ENCODE measurements around the gene DBNL. TPM values are rescaled to one million over a fixed set of nuclear protein-coding genes. Genes with fewer than 3 reads are reported as not detected.

DBNL gene
- polyA plus RNA-seq, 1 donor from 2014 or later: 384 TPM

GRCh38 chr7:44101966-44102845 is 57.7 kb downstream of the DBNL start:
- Mint-ChIP-seq H3K36me3 (peaks cover 1% of the 10 kb centered on the region), H3K4me3 (peak overlapping the region in 2 of 4 donors; percentile 14 to 79), H3K27me3 (peaks cover 12% of the 10 kb centered on the region), H3K4me1 (peaks cover 16 to 24% (median 20%) of the 10 kb centered on the region in 3 donors), H3K27ac (peak overlapping the region in 1 of 3 donors; percentile 25), H3K9me3 (no peaks in the 10 kb centered on the region)

- peak overlapping the region; percentile 28 to 79 (median 72) for H3K4me3 Mint-ChIP-seq
- peaks cover 1% of the 10 kb centered on the region for H3K36me3 Mint-ChIP-seq
- no peaks in the 10 kb centered on the region for H3K9me3 Mint-ChIP-seq
- H3K27me3 Mint-ChIP-seq: peaks cover 12% of the 10 kb centered on the region
- H3K4me1 Mint-ChIP-seq: peaks cover 9 to 18% (median 13%) of the 10 kb centered on the region in 3 donors
- H3K27ac Mint-ChIP-seq: no peak overlapping the region
Measured at GRCh38 chr7:44102846-44103565, 58.5 kb downstream of the DBNL start.

DNA sequence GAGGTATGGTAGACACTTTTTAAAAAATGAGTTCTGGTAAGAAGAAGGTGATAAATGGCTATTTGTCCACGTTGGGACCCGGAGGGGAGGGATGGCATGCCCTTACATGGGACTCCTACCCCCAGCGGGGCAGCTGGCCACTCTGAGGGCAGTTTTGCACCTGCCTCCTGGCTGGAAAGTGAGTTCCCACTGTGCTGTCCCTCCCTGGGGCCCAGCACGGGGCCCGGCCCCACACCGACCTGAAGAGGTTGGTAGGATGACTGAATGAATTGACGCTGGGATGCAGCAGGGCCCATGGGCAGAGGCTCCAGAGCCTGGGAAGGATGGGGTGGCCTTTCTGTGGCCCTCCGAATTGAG is 59.0 kb downstream of the DBNL start:
- Mint-ChIP-seq H3K4me3 (peak overlapping the region; percentile 28 to 79 (median 62)), H3K27me3 (peaks cover 12% of the 10 kb centered on the region), H3K9me3 (no peaks in the 10 kb centered on the region), H3K4me1 (peaks cover 9 to 18% (median 11%) of the 10 kb centered on the region in 3 donors), H3K36me3 (peaks cover 1% of the 10 kb centered on the region), H3K27ac (no peak overlapping the region)

DNA sequence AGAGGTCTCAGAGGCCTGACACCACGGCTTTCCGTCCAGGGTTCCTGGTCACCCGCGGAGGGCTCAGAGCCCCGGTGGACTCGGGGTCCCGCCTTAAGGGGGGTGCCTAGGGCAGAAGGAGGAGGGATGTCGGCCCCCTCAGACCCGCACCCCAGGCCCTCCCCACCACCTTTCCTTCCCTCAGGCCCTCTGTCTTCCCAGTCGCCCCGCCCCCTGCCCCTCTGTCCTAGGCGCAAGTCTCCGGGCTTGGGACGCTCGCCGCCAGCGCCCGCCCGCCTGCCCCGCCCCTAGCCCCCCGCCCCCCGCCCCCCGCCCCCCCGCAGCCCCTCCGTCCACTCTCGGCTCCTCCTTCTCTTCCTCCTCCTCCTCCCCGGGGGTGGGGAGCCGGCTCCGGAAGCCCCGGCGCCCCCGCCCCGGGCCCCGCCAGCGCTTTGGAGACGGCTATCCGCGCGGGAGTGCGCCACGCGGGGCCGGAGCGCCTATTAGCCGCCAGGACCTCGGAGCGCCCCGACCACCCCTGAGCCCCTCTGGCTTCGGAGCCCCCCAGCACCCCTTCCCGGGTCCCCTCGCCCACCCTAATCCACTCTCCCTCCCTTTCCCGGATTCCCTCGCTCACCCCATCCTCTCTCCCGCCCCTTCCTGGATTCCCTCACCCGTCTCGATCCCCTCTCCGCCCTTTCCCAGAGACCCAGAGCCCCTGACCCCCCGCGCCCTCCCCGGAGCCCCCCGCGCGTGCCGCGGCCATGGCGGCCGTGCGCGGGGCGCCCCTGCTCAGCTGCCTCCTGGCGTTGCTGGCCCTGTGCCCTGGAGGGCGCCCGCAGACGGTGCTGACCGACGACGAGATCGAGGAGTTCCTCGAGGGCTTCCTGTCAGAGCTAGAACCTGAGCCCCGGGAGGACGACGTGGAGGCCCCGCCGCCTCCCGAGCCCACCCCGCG is 59.7 kb downstream of the DBNL start, which contains the start of gene AEBP1:
Gene AEBP1, plus strand, starts transcription at position 423 of the 937 bp plus-strand sequence. Its CDS starts 321 bp downstream, at position 744.
- Mint-ChIP-seq H3K27me3 (peaks cover 12% of the 10 kb centered on the region), H3K9me3 (no peaks in the 10 kb centered on the region), H3K4me1 (peaks cover 9 to 18% (median 11%) of the 10 kb centered on the region in 3 donors), H3K36me3 (peaks cover 1% of the 10 kb centered on the region), H3K27ac (no peak within 1 kb of the TSS), H3K4me3 (peak within 1 kb of the TSS; percentile 70 to 85 (median 79))

- peaks cover 9 to 18% (median 10%) of the 10 kb centered on the region in 3 donors for H3K4me1 Mint-ChIP-seq
- H3K27me3 Mint-ChIP-seq: peaks cover 13% of the 10 kb centered on the region
- peak overlapping the region; percentile 65 to 85 (median 70) for H3K4me3 Mint-ChIP-seq
- H3K9me3 Mint-ChIP-seq: no peaks in the 10 kb centered on the region
- no peak overlapping the region for H3K27ac Mint-ChIP-seq
- H3K36me3 Mint-ChIP-seq: peaks cover 1% of the 10 kb centered on the region
Measured at GRCh38 chr7:44104860-44105771, 60.6 kb downstream of the DBNL start.

- peak overlapping the region in 3 of 4 donors; percentile 65 to 80 (median 70) for H3K4me3 Mint-ChIP-seq
- H3K27ac Mint-ChIP-seq: no peak overlapping the region
- H3K36me3 Mint-ChIP-seq: peaks cover 1% of the 10 kb centered on the region
- H3K27me3 Mint-ChIP-seq: peaks cover 16% of the 10 kb centered on the region
- peaks cover 9 to 11% (median 10%) of the 10 kb centered on the region in 3 donors for H3K4me1 Mint-ChIP-seq
- H3K9me3 Mint-ChIP-seq: no peaks in the 10 kb centered on the region
Measured at GRCh38 chr7:44105832-44106231, 61.3 kb downstream of the DBNL start.

DNA sequence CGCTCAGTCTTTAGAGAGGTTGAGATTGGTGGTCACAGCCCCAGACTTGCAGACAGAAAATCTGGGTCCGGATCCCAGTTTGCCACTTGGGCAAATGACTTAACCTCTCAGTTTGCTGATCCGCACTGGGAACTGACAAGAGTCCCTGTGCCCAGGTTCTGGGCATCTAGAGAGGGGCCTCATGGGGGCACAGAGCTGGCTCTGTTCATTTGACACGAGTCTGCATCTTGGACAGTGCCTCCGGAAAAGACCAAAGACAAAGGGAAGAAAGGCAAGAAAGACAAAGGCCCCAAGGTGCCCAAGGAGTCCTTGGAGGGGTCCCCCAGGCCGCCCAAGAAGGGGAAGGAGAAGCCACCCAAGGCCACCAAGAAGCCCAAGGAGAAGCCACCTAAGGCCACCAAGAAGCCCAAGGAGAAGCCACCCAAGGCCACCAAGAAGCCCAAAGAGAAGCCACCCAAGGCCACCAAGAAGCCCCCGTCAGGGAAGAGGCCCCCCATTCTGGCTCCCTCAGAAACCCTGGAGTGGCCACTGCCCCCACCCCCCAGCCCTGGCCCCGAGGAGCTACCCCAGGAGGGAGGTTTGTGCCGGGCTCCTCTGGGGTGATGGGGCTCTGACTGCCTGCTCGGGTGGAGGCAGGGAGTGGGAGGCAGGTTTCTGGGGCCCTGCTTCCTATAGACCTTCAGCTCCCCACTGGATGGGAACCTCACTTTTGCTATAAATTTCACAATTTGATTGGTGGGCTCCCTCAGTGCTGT is 62.0 kb downstream of the DBNL start:
- Mint-ChIP-seq H3K27ac (no peak overlapping the region), H3K36me3 (peaks cover 1% of the 10 kb centered on the region), H3K27me3 (peaks cover 16% of the 10 kb centered on the region), H3K9me3 (no peaks in the 10 kb centered on the region), H3K4me3 (peak overlapping the region in 1 of 4 donors; percentile 65), H3K4me1 (peaks cover 9 to 11% (median 10%) of the 10 kb centered on the region in 3 donors)

DNA sequence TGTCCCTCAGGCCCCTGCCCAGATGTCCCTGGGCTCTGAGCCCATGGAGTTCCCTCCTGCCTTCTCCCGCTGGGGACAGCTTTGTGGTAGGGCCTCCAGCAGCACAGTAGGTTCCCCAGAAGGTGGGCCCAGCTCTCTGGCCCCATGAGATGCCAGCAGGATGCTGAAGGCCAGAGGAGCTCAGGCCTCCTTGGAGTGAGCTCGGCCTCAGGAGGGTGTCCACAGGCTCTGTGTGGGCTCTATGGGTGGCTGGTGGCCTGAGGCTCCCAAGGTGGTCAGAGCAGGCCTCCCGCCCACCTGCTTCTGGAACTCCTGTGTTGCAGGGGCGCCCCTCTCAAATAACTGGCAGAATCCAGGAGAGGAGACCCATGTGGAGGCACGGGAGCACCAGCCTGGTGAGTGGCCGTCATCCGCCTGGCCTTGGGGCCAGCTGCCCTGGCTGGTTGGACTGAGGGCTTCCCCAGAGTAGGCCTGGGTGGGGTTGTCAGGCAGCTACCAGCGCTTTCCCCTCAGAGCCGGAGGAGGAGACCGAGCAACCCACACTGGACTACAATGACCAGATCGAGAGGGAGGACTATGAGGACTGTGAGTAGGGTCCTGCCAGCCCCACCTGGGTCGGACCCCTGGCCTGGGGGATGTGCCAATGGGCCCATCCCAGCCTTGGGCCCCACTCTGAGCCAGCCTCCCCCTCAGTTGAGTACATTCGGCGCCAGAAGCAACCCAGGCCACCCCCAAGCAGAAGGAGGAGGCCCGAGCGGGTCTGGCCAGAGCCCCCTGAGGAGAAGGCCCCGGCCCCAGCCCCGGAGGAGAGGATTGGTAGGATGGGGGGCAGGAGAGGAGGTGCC is 62.8 kb downstream of the DBNL start:
- H3K27me3 Mint-ChIP-seq: peaks cover 14% of the 10 kb centered on the region
- no peak overlapping the region for H3K4me3 Mint-ChIP-seq
- no peak overlapping the region for H3K27ac Mint-ChIP-seq
- no peaks in the 10 kb centered on the region for H3K9me3 Mint-ChIP-seq
- peaks cover 1% of the 10 kb centered on the region for H3K36me3 Mint-ChIP-seq
- peaks cover 7 to 9% (median 8%) of the 10 kb centered on the region in 3 donors for H3K4me1 Mint-ChIP-seq

DNA sequence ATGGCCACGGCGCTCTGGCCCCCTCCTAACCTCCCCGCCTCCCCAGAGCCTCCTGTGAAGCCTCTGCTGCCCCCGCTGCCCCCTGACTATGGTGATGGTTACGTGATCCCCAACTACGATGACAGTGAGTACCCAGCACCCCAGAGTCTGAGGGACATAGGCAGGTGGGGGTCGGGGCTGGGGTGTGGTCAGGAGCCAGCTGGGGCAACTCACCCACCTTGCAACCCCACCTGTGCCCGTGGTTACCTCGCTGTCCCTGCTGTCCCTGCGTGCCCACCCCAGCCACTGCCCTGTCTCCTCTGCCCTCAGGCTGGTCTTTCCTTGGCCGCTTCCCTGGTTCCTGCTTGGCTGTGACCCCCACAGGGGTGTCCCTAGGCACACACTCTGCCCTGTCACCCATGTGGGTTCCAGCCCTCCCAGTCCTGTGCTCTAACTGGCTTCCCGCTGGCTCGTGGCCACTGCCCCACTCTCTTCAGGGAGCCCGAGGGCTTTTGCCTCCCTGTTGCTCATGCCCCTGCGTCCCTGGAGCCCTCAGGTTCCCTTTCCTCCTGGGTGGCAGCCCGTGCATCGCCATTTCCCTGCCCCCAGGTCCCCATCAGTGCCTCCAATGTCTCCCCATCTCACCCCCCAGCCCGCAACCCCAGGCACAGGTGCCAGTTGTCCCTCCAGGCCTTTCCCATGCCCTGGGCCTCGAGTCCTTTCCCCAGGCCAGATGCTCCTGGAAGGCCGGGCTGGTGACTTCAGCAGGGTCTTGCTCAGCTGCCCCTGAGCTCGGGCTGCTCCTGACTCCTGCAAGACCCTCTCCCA is 63.7 kb downstream of the DBNL start:
- Mint-ChIP-seq H3K27me3 (peaks cover 13% of the 10 kb centered on the region), H3K9me3 (no peaks in the 10 kb centered on the region), H3K4me1 (peaks cover 6 to 9% (median 8%) of the 10 kb centered on the region in 3 donors), H3K27ac (no peak overlapping the region), H3K36me3 (peaks cover 1% of the 10 kb centered on the region), H3K4me3 (peak overlapping the region in 1 of 4 donors; percentile 21)

GRCh38 chr7:44108768-44109750 is 64.6 kb downstream of the DBNL start:
- H3K4me3 Mint-ChIP-seq: no peak overlapping the region
- H3K9me3 Mint-ChIP-seq: no peaks in the 10 kb centered on the region
- peaks cover 1% of the 10 kb centered on the region for H3K36me3 Mint-ChIP-seq
- H3K4me1 Mint-ChIP-seq: peaks cover 6 to 9% (median 8%) of the 10 kb centered on the region in 3 donors
- no peak overlapping the region for H3K27ac Mint-ChIP-seq
- peaks cover 13% of the 10 kb centered on the region for H3K27me3 Mint-ChIP-seq

- peaks cover 6 to 9% (median 8%) of the 10 kb centered on the region in 3 donors for H3K4me1 Mint-ChIP-seq
- H3K9me3 Mint-ChIP-seq: no peaks in the 10 kb centered on the region
- no peak overlapping the region for H3K4me3 Mint-ChIP-seq
- no peak overlapping the region for H3K27ac Mint-ChIP-seq
- peaks cover 13% of the 10 kb centered on the region for H3K27me3 Mint-ChIP-seq
- H3K36me3 Mint-ChIP-seq: peaks cover 1% of the 10 kb centered on the region
Measured at GRCh38 chr7:44109991-44110390, 65.5 kb downstream of the DBNL start.
